Left renal pelvis (tissue), 4 donors: ENCODE measurements around the gene SUGP2. TPM values are rescaled to one million over a fixed set of nuclear protein-coding genes. Genes with fewer than 3 reads are reported as not detected.
"Not testable (repeated sequence)": the region's sequence is repeated elsewhere in the genome, so short reads cannot be mapped to it uniquely, and the experiment has no call there.

ENCODE experiments used
- DNase-seq, 4 donors: peaks; one replicate each; pipeline ENCODE4 v3.0.0-alpha.2; 2013; ENCODE audit warnings: low read depth in 4 of 4, low spot score in 3 of 4
- polyA plus RNA-seq, 4 donors: library from polyadenylated mRNA; unstranded; fragments of 120-200 nt; gene quantifications; one replicate each; pipeline ENCODE4 v1.2.1, GENCODE V29; 2013; ENCODE audit not compliant: insufficient read length in 4 of 4

Gene SUGP2
- polyA plus RNA-seq, 4 donors = 78.4 to 133 (median 90.7) TPM

GRCh38 chr19:19034204-19034624 lies 897 bp upstream of the SUGP2 start:
- no peak for DNase-seq

- DNase-seq = no peak
These were observed 216 bp downstream of the SUGP2 start for GRCh38 chr19:19033176-19033425.

GRCh38 chr19:19032420-19033175 lies 719 bp downstream of the SUGP2 start:
- DNase-seq = peak; percentile 72 to 85 (median 79)

GRCh38 chr19:19031891-19032290 lies 1.4 kb downstream of the SUGP2 start:
- DNase-seq = no peak

- DNase-seq = no peak
These were observed 4.8 kb downstream of the SUGP2 start for GRCh38 chr19:19028526-19028925.

- no peak for DNase-seq
These were observed 6.1 kb downstream of the SUGP2 start for GRCh38 chr19:19027228-19027627.

- DNase-seq = no peak
These were observed 6.9 kb downstream of the SUGP2 start for GRCh38 chr19:19026299-19026971.

GRCh38 chr19:19025861-19026260 lies 7.5 kb downstream of the SUGP2 start:
- DNase-seq = no peak

- DNase-seq = not testable (repeated sequence)
These were observed 9.9 kb downstream of the SUGP2 start for GRCh38 chr19:19023376-19023775.

- DNase-seq = no peak
These were observed 10.8 kb downstream of the SUGP2 start for GRCh38 chr19:19022380-19022961.

- no peak for DNase-seq
These were observed 12.2 kb downstream of the SUGP2 start for GRCh38 chr19:19021115-19021514.

GRCh38 chr19:19010551-19010950 lies 22.8 kb downstream of the SUGP2 start:
- DNase-seq = no peak

GRCh38 chr19:19009951-19010350 lies 23.4 kb downstream of the SUGP2 start:
- DNase-seq = no peak

GRCh38 chr19:19006213-19006612 lies 27.1 kb downstream of the SUGP2 start:
- no peak for DNase-seq

- DNase-seq = no peak
These were observed 29.2 kb downstream of the SUGP2 start for GRCh38 chr19:19004144-19004543.

- DNase-seq = no peak
These were observed 33.3 kb downstream of the SUGP2 start for GRCh38 chr19:18999896-19000620.

- DNase-seq = no peak
These were observed 34.1 kb downstream of the SUGP2 start for GRCh38 chr19:18999016-18999758.

- no peak for DNase-seq
These were observed 35.0 kb downstream of the SUGP2 start for GRCh38 chr19:18998276-18998675.

- DNase-seq = no peak
These were observed 36.4 kb downstream of the SUGP2 start for GRCh38 chr19:18996796-18997394.

- DNase-seq = no peak
These were observed 37.0 kb downstream of the SUGP2 start for GRCh38 chr19:18996351-18996750.
